Adrenal gland (tissue), 12 donors: Measurements from ENCODE around the gene ADAM19. TPM values are rescaled to one million over a fixed set of nuclear protein-coding genes. Genes with fewer than 3 reads are reported as not detected.

Experiments
- DNase-seq, 7 donors: peaks; one replicate each; pipeline ENCODE4 v3.0.0-alpha.2; 2019 to 2020
- H3K27ac ChIP-seq, 5 donors: fragments of 200-600 bp; sonication (generic) in 4 of 5; 1 replicate in 3 of 5; 2 replicates in 2 of 5; pipeline versions ENCODE4 v1.5.1 to v1.8.0; 2016 to 2020; ENCODE audit warnings: mild to moderate bottlenecking in 1 of 5
- H3K27me3 ChIP-seq: fragments of 200-600 bp; 2 replicates; pipeline ENCODE4 v1.8.0; 2021
- H3K36me3 ChIP-seq, 2 donors: fragments of 200-600 bp; replicated peaks in 1 of 2; 1 replicate in 1 of 2; 2 replicates in 1 of 2; pipeline versions ENCODE4 v1.5.1 to v1.8.0; 2018 to 2022
- H3K4me1 ChIP-seq, 2 donors: fragments of 200-600 bp; replicated peaks in 1 of 2; 1 replicate in 1 of 2; 2 replicates in 1 of 2; pipeline versions ENCODE4 v1.5.1 to v1.8.0; 2018 to 2021
- H3K4me3 ChIP-seq, 4 donors: fragments of 200-600 bp; sonication (generic) in 3 of 4; one replicate each; pipeline ENCODE4 v1.5.1; 2016 to 2018
- H3K9me3 ChIP-seq, 3 donors: fragments of 200-600 bp; sonication (generic) in 1 of 3; replicated peaks in 1 of 3; 1 replicate in 2 of 3; 2 replicates in 1 of 3; pipeline versions ENCODE4 v1.5.1 to v1.8.0; 2016 to 2021
- CTCF ChIP-seq, 6 experiments: fragments of 450-650 bp in 4 of 6; fragments of 200-600 bp in 2 of 6; sonication (generic) in 1 of 6; IDR thresholded peaks; 1 replicate in 5 of 6; 2 replicates in 1 of 6; pipeline versions ENCODE4 v1.5.1 to v1.8.0; 2016 to 2021; ENCODE audit warnings: antibody characterized with exemption in 6 of 6, mild to moderate bottlenecking in 2 of 6, moderate library complexity in 1 of 6
- POLR2A ChIP-seq, 2 donors: fragments of 450-650 bp; IDR thresholded peaks; one replicate each; pipeline ENCODE4 v1.6.1; 2017; ENCODE audit warnings: antibody characterized with exemption in 2 of 2, mild to moderate bottlenecking in 2 of 2, moderate library complexity in 1 of 2
- WGBS, 4 donors: extraction: QIAGEN DNeasy Blood & Tissue Kit in 2 of 4; methylation state at CpG; one replicate each; pipeline versions ENCODE4 v1.1.5 to v1.1.7; 2013 to 2017; 5-methylcytosine and 5-hydroxymethylcytosine counted together
- intact Hi-C, 2 donors: fragments of 100-400 bp; cut with DNase I; formaldehyde crosslinking; loops; one replicate each; pipeline versions ENCODE4 v1.14.1 to v1.15.0; 2022 to 2023
- polyA plus RNA-seq, 3 donors: library from polyadenylated mRNA; stranded (reverse); fragments of 200-250 nt in 2 of 3; fragments of 350-450 nt in 1 of 3; fragmentation: Illumina TruSeq in 1 of 3; extraction: RNeasy Lipid Tissue Mini Kit (QIAGEN cat#74804) in 1 of 3; gene quantifications; one replicate each; pipeline ENCODE4 v1.2.3, GENCODE V29; 2013 to 2014
- total RNA-seq, 9 donors: library from RNA; depleted of rRNA in 4 of 9; stranded (reverse); fragments of >200 nt in 4 of 9; fragments of 120-200 nt in 1 of 9; fragmentation: NEBNext Ultra II Directional in 1 of 9; extraction: Animal tissue kit (Norgen Biotek cat#: 25700) in 1 of 9; gene quantifications; one replicate each; pipeline versions ENCODE4 v1.1.0 to v1.2.4, GENCODE V29; 2013 to 2023
- donor health status: healthy with polysubstance abuse.
- donor health status: Bipolar disorder and iron deficiency.
- donor health status: DM: yes; HTN: yes; CAD: no.
- donor health status: DM: no; HTN: no; CAD: no.
- donor health status: DM: no; HTN: no; CAD: no.
- donor health status: DM: yes; HTN: yes; CAD: no.

Gene ADAM19
- total and polyA plus RNA-seq, 12 donors = 2.2 to 15.1 (median 4.7) TPM

GRCh38 chr5:157496864-157497263 lies 78.7 kb downstream of the ADAM19 start:
- intact Hi-C loops = no loop called here
- H3K27ac ChIP-seq = no peak overlapping the region
- 91 to 95% (median 94%) methylated on average over 8 of the region's 8 CpGs for WGBS, 4 donors

GRCh38 chr5:157494178-157494832 lies 81.3 kb downstream of the ADAM19 start:
- WGBS, 4 donors = 75 to 82% (median 80%) methylated on average over 5 of the region's 5 CpGs
- H3K4me1 ChIP-seq = no peaks in the 10 kb centered on the region
- H3K4me3 ChIP-seq = no peak overlapping the region
- H3K27ac ChIP-seq = no peak overlapping the region
- no peaks in the 10 kb centered on the region for H3K9me3 ChIP-seq
- no peak for DNase-seq
- H3K36me3 ChIP-seq = peaks cover 0 to 6% of the 10 kb centered on the region in 2 donors
- intact Hi-C loops = no loop called here
- no peak for TF ChIP-seq CTCF (IDR thresholded peaks at IDR 0.05)
- no peak for TF ChIP-seq POLR2A (IDR thresholded peaks at IDR 0.05)
- H3K27me3 ChIP-seq = no peaks in the 10 kb centered on the region

More at GRCh38 chr5:157496864-157497263, 78.7 kb downstream of the ADAM19 start:
- no peak for DNase-seq
- H3K27me3 ChIP-seq = no peaks in the 10 kb centered on the region
- peaks cover 0 to 6% of the 10 kb centered on the region in 2 donors for H3K36me3 ChIP-seq
- no peak overlapping the region for H3K4me3 ChIP-seq
- no peaks in the 10 kb centered on the region for H3K4me1 ChIP-seq
- no peaks in the 10 kb centered on the region for H3K9me3 ChIP-seq
- TF ChIP-seq POLR2A (IDR thresholded peaks at IDR 0.05) (no peak), CTCF (IDR thresholded peaks at IDR 0.05) (no peak)

GRCh38 chr5:157492886-157493285 lies 82.7 kb downstream of the ADAM19 start:
- H3K27me3 ChIP-seq = no peaks in the 10 kb centered on the region
- H3K9me3 ChIP-seq = no peaks in the 10 kb centered on the region
- 85 to 96% (median 95%) methylated on average over 8 to 9 of the region's 9 CpGs for WGBS, 4 donors
- H3K4me3 ChIP-seq = no peak overlapping the region
- no peak overlapping the region for H3K27ac ChIP-seq
- peaks cover 0 to 11% of the 10 kb centered on the region in 2 donors for H3K36me3 ChIP-seq
- no peaks in the 10 kb centered on the region for H3K4me1 ChIP-seq
- intact Hi-C loops = no loop called here
- TF ChIP-seq CTCF (IDR thresholded peaks at IDR 0.05) (no peak), POLR2A (IDR thresholded peaks at IDR 0.05) (no peak)
- DNase-seq = no peak

DNA sequence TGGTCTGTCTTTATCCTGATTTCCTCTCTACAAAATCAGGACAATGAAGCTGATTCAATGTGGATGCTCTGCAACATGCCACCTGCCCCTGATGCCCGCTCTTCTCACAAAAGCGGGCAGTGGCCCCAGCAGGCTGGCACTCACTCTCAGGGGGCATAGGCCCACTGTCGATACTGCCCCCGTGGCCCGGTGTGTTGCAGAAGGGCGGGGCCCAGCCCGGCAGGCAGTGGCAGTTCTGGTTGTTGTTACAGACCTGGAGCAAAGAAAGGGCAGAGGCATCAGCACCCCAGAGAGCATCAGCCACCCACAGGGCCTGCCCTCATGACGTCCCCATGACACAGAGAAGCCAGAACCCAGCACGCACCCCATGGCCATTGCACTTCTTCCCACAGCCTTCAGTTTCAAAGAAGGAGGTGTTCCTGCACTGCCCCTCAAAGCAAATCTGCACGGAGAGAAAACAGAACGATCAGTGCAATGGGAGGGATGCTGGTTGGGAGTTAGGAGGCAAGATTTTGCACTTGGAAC lies 84.0 kb downstream of the ADAM19 start:
- no peaks in the 10 kb centered on the region for H3K9me3 ChIP-seq

More for the DNA sequence above, 84.0 kb downstream of the ADAM19 start:
- 83 to 97% (median 94%) methylated on average over 11 of the region's 11 CpGs for WGBS, 4 donors
- H3K27me3 ChIP-seq = no peaks in the 10 kb centered on the region
- H3K4me1 ChIP-seq = no peaks in the 10 kb centered on the region
- H3K4me3 ChIP-seq = no peak overlapping the region
- DNase-seq = no peak
- H3K27ac ChIP-seq = no peak overlapping the region
- intact Hi-C loops = no loop called here
- H3K36me3 ChIP-seq = peaks cover 0 to 11% of the 10 kb centered on the region in 2 donors
- no peak for TF ChIP-seq CTCF (IDR thresholded peaks at IDR 0.05)
- no peak for TF ChIP-seq POLR2A (IDR thresholded peaks at IDR 0.05)
